CD4-positive, alpha-beta T cell treated with Interleukin-17A for 1 hour (primary cell): ENCODE measurements around the gene BCL11A.
A peak's percentile ranks its signal among the peaks of the same experiment; 100 is the strongest.
"Not testable (repeated sequence)": the region's sequence is repeated elsewhere in the genome, so short reads cannot be mapped to it uniquely, and the experiment has no call there.

Experiments
- DNase-seq: peaks from one replicate; pipeline ENCODE4 v3.0.0-alpha.2; 2020

BCL11A gene

GRCh38 chr2:60422826-60423483, 130.5 kb downstream of the BCL11A start:
- no peak for DNase-seq

GRCh38 chr2:60417210-60417609, 136.2 kb downstream of the BCL11A start:
- DNase-seq: not testable (repeated sequence)

- no peak for DNase-seq
Observed at GRCh38 chr2:60416221-60417008, 137.0 kb downstream of the BCL11A start.

GRCh38 chr2:60415814-60416213, 137.6 kb downstream of the BCL11A start:
- DNase-seq: no peak

- DNase-seq: no peak
Observed at GRCh38 chr2:60414495-60415138, 138.8 kb downstream of the BCL11A start.

GRCh38 chr2:60413814-60414168, 139.7 kb downstream of the BCL11A start:
- peak; percentile 5 for DNase-seq

GRCh38 chr2:60413069-60413813, 140.2 kb downstream of the BCL11A start:
- DNase-seq: no peak

GRCh38 chr2:60412620-60413019, 140.8 kb downstream of the BCL11A start:
- no peak for DNase-seq

GRCh38 chr2:60412027-60412426, 141.4 kb downstream of the BCL11A start:
- no peak for DNase-seq

- no peak for DNase-seq
Observed at GRCh38 chr2:60411295-60411694, 142.2 kb downstream of the BCL11A start.

GRCh38 chr2:60410456-60411146, 142.9 kb downstream of the BCL11A start:
- DNase-seq: no peak

GRCh38 chr2:60409531-60409871, 144.0 kb downstream of the BCL11A start:
- no peak for DNase-seq

GRCh38 chr2:60408811-60409530, 144.5 kb downstream of the BCL11A start:
- DNase-seq: no peak

- DNase-seq: no peak
Observed at GRCh38 chr2:60408207-60408606, 145.2 kb downstream of the BCL11A start.

- no peak for DNase-seq
Observed at GRCh38 chr2:60407398-60407797, 146.1 kb downstream of the BCL11A start.

GRCh38 chr2:60406192-60406591, 147.3 kb downstream of the BCL11A start:
- no peak for DNase-seq

- DNase-seq: no peak
Observed at GRCh38 chr2:60405271-60405919, 148.1 kb downstream of the BCL11A start.
